DND-41 (cell line): ENCODE results near the gene EDAR.

Experiments used
- ATAC-seq: fragments of 200-7000 bp; cut with Tn5 transposase; 3 replicates; pipeline ENCODE4 v1.9.1; 2021; ENCODE audit warnings: low read depth; ENCODE audit not compliant: insufficient read depth
- DNase-seq: peaks from one replicate; pipeline ENCODE4 v3.0.0-alpha.2; 2020
- H2AFZ ChIP-seq: 2 replicates; pipeline ENCODE4 v1.6.0; 2012; ENCODE audit warnings: low read depth, low read length
- H3K27ac ChIP-seq: 2 replicates; pipeline ENCODE4 v1.5.1; 2012; ENCODE audit warnings: low read length, inconsistent platforms
- H3K27me3 ChIP-seq: fragments of 200-600 bp; sonication (generic); 2 replicates; pipeline ENCODE4 v1.6.0; 2012; ENCODE audit warnings: low read length, mild to moderate bottlenecking, inconsistent platforms; ENCODE audit not compliant: insufficient read depth, poor library complexity
- H3K36me3 ChIP-seq: 2 replicates; pipeline ENCODE4 v1.5.1; 2012; ENCODE audit warnings: low read length, inconsistent platforms; ENCODE audit not compliant: insufficient read depth
- H3K4me1 ChIP-seq: 2 replicates; pipeline ENCODE4 v1.5.1; 2012; ENCODE audit warnings: mild to moderate bottlenecking, low read length; ENCODE audit not compliant: insufficient read depth
- H3K4me2 ChIP-seq: 2 replicates; pipeline ENCODE4 v1.6.0; 2012; ENCODE audit warnings: mild to moderate bottlenecking, moderate library complexity, low read length, inconsistent platforms; ENCODE audit not compliant: insufficient read depth
- H3K4me3 ChIP-seq, 2 experiments: fragments of 200-600 bp in 1 of 2; shearing (Covaris generic) in 1 of 2; 2 replicates each; pipeline ENCODE4 v1.5.1; 2012 to 2016; ENCODE audit warnings: inconsistent platforms in 2 of 2, low read length in 2 of 2, mild to moderate bottlenecking in 2 of 2, low read depth in 1 of 2, moderate library complexity in 1 of 2
- H3K79me2 ChIP-seq: 2 replicates; pipeline ENCODE4 v1.6.0; 2012; ENCODE audit warnings: low read length, inconsistent platforms; ENCODE audit not compliant: insufficient read depth
- H3K9ac ChIP-seq: 2 replicates; pipeline ENCODE4 v1.6.0; 2012; ENCODE audit warnings: low read depth, mild to moderate bottlenecking, inconsistent platforms, low read length, moderate library complexity
- H3K9me3 ChIP-seq: 2 replicates; pipeline ENCODE4 v1.5.1; 2012; ENCODE audit warnings: low read length, moderate library complexity, mild to moderate bottlenecking, inconsistent platforms; ENCODE audit not compliant: insufficient read depth, severe bottlenecking
- H4K20me1 ChIP-seq: 2 replicates; pipeline ENCODE4 v1.6.0; 2012; ENCODE audit warnings: low read length; ENCODE audit not compliant: insufficient read depth
- CTCF ChIP-seq: IDR thresholded peaks from 2 replicates; pipeline ENCODE4 v1.5.1; 2012; ENCODE audit warnings: borderline replicate concordance, low read length, moderate library complexity, mild to moderate bottlenecking; ENCODE audit not compliant: poor library complexity, severe bottlenecking; ENCODE audit errors: extremely low read depth
- EZH2 ChIP-seq: IDR thresholded peaks from 3 replicates; pipeline ENCODE4 v1.6.1; 2012; ENCODE audit warnings: borderline replicate concordance, low read depth, mild to moderate bottlenecking, moderate library complexity, low read length, inconsistent platforms; ENCODE audit not compliant: severe bottlenecking

Gene EDAR

GRCh38 chr2:108980076-108980475 lies 8.9 kb downstream of the EDAR start:
- H4K20me1 ChIP-seq: no peaks in the 10 kb centered on the region
- no peak overlapping the region for H3K4me2 ChIP-seq
- no peak for TF ChIP-seq EZH2
- no peak for TF ChIP-seq CTCF
- H3K27ac ChIP-seq: no peak overlapping the region
- H3K79me2 ChIP-seq: no peaks in the 10 kb centered on the region
- H2AFZ ChIP-seq: no peak overlapping the region
- no peaks in the 10 kb centered on the region for H3K9me3 ChIP-seq
- H3K27me3 ChIP-seq: peaks cover 10% of the 10 kb centered on the region
- H3K36me3 ChIP-seq: no peaks in the 10 kb centered on the region
- H3K4me1 ChIP-seq: peaks cover 1% of the 10 kb centered on the region
- ATAC-seq: no peak
- DNase-seq: no peak
- no peak overlapping the region for H3K4me3 ChIP-seq
- H3K9ac ChIP-seq: no peak overlapping the region

- H3K27me3 ChIP-seq: peaks cover 10% of the 10 kb centered on the region
- no peak for TF ChIP-seq EZH2
- no peak for TF ChIP-seq CTCF
Measured at GRCh38 chr2:108979461-108979860, 9.6 kb downstream of the EDAR start.

GRCh38 chr2:108978709-108979111 lies 10.3 kb downstream of the EDAR start:
- Histone ChIP-seq H3K9ac (no peak overlapping the region), H3K27me3 (peaks cover 10% of the 10 kb centered on the region), H3K4me1 (peaks cover 7% of the 10 kb centered on the region), H3K36me3 (no peaks in the 10 kb centered on the region), H2AFZ (no peak overlapping the region), H3K4me3 (no peak overlapping the region), H3K27ac (no peak overlapping the region), H3K79me2 (no peaks in the 10 kb centered on the region), H3K4me2 (no peak overlapping the region), H3K9me3 (no peaks in the 10 kb centered on the region), H4K20me1 (no peaks in the 10 kb centered on the region)
- TF ChIP-seq EZH2 (no peak), CTCF (no peak)
- no peak for DNase-seq
- no peak for ATAC-seq

More at GRCh38 chr2:108979461-108979860, 9.6 kb downstream of the EDAR start:
- H3K79me2 ChIP-seq: no peaks in the 10 kb centered on the region
- no peak overlapping the region for H3K4me3 ChIP-seq
- peaks cover 7% of the 10 kb centered on the region for H3K4me1 ChIP-seq
- no peak overlapping the region for H2AFZ ChIP-seq
- no peak for DNase-seq
- no peaks in the 10 kb centered on the region for H4K20me1 ChIP-seq
- H3K36me3 ChIP-seq: no peaks in the 10 kb centered on the region
- no peaks in the 10 kb centered on the region for H3K9me3 ChIP-seq
- ATAC-seq: no peak
- H3K27ac ChIP-seq: no peak overlapping the region
- no peak overlapping the region for H3K4me2 ChIP-seq
- H3K9ac ChIP-seq: no peak overlapping the region
